ENCODE data around the gene ZBTB48.

The ZBTB48 gene

DNA sequence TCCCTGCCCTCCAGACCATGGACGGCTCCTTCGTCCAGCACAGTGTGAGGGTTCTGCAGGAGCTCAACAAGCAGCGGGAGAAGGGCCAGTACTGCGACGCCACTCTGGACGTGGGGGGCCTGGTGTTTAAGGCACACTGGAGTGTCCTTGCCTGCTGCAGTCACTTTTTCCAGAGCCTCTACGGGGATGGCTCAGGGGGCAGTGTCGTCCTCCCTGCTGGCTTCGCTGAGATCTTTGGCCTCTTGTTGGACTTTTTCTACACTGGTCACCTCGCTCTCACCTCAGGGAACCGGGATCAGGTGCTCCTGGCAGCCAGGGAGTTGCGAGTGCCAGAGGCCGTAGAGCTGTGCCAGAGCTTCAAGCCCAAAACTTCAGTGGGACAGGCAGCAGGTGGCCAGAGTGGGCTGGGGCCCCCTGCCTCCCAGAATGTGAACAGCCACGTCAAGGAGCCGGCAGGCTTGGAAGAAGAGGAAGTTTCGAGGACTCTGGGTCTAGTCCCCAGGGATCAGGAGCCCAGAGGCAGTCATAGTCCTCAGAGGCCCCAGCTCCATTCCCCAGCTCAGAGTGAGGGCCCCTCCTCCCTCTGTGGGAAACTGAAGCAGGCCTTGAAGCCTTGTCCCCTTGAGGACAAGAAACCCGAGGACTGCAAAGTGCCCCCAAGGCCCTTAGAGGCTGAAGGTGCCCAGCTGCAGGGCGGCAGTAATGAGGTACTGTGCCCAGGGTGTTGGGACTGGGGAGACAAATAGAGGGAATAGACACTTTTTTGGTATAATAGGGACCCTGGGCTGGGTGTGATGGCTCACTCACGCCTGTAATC is 1.0 kb downstream of the ZBTB48 start:
- TF ChIP-seq GATA2 (IDR thresholded peaks at IDR 0.05; ENCODE audit: low read depth, low read length) (no peak), GATA3 (IDR thresholded peaks at IDR 0.05; ENCODE audit: low read depth, low read length) (no peak)

GRCh38 chr1:6581561-6582305 is 1.9 kb downstream of the ZBTB48 start:
- TF ChIP-seq GATA2 (IDR thresholded peaks at IDR 0.05; ENCODE audit: low read depth, low read length) = no peak
- TF ChIP-seq GATA3 (IDR thresholded peaks at IDR 0.05; ENCODE audit: low read depth, low read length) = no peak

- TF ChIP-seq GATA2 (IDR thresholded peaks at IDR 0.05; ENCODE audit: low read depth, low read length) = no peak
- no peak for TF ChIP-seq GATA3 (IDR thresholded peaks at IDR 0.05; ENCODE audit: low read depth, low read length)
Measured at GRCh38 chr1:6582370-6582769, 2.6 kb downstream of the ZBTB48 start.

DNA sequence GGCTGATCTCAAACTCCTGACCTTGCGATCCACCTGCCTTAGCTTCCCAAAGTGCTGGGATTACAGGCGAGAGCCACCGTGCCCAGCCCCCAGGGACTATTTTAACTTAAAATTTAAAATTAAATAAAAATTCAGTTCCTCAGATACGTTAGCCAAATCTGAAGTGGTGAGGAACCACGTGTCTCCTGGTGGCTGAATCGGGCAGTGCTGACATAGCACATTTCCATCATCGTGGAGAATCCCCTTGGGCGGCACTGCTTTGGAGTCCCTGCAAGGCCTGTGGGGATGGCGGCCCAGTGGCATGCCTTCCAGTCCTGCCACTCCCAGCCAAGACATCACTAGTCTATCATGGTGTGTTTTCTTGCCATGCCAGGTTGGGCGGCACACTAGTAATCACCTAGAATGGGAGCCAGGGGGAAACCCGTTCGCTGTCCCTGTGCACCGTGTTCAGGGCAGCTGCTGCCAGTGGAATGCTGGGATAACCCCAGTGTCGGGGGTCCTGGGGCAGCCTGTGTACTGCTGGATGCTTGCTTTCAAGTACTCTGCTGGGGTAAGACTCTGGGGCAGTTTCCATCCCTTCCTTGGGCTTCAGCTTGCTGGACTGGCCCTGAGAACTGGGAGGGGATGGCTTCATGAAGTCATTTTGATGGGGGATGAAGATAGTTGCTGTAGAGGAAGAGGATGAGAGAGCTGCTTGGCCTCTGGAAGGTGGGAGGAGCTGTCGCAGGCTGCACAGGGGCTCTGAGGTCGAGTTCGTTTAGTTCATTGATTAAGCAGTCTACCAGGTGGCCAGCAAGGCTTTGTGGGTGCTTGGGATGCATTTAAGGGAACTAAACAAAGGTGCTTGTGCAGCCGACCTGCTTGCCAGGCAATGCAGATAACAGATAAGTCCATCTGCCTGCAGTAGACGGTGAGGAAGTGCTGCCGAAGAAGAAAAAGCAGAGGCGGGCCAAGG is 4.6 kb downstream of the ZBTB48 start:
- TF ChIP-seq GATA2 (IDR thresholded peaks at IDR 0.05; ENCODE audit: low read depth, low read length) = no peak

DNA sequence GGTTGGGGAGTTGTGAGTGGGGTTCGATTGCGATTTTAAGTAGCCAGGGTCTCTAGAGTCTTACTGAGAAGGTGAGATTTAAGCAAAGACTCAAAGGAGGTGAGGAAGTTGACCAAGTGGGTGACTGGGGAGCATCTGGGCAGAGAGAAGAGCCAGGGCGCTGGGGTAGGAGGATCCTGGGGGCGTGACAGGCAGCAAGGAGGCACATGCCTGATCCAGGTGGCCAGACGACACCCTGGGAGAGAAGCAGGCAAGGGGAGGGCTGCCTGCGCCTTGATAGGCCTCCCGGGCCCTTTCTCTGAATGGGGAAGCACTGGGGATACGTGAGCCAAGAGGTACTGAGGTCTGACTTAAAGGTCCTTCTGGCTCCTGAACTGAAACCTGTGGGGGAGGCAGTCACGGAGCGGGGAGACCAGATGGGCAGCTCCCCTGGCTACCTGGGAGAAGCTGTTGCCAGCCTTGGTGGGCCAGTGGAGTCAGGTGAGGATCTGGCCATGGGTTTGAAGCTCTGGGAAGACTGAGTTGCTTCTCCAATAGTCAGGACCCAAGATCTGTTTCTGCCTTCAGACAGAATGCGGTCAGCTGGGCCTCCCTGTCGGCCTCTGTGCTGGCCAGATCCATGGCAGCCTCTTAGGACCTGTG is 5.4 kb downstream of the ZBTB48 start:
- no peak for TF ChIP-seq GATA2 (IDR thresholded peaks at IDR 0.05; ENCODE audit: low read depth, low read length)
- no peak for TF ChIP-seq GATA3 (IDR thresholded peaks at IDR 0.05; ENCODE audit: low read depth, low read length)

- TF ChIP-seq GATA3 (IDR thresholded peaks at IDR 0.05; ENCODE audit: low read depth, low read length) (no peak), GATA2 (IDR thresholded peaks at IDR 0.05; ENCODE audit: low read depth, low read length) (no peak)
Measured at GRCh38 chr1:6585841-6586240, 6.0 kb downstream of the ZBTB48 start.

- no peak for TF ChIP-seq GATA2 (IDR thresholded peaks at IDR 0.05; ENCODE audit: low read depth, low read length)
Measured at GRCh38 chr1:6586404-6586816, 6.6 kb downstream of the ZBTB48 start.

- TF ChIP-seq GATA3 (IDR thresholded peaks at IDR 0.05; ENCODE audit: low read depth, low read length) (no peak), GATA2 (IDR thresholded peaks at IDR 0.05; ENCODE audit: low read depth, low read length) (no peak)
Measured at GRCh38 chr1:6587261-6588005, 7.6 kb downstream of the ZBTB48 start.

DNA sequence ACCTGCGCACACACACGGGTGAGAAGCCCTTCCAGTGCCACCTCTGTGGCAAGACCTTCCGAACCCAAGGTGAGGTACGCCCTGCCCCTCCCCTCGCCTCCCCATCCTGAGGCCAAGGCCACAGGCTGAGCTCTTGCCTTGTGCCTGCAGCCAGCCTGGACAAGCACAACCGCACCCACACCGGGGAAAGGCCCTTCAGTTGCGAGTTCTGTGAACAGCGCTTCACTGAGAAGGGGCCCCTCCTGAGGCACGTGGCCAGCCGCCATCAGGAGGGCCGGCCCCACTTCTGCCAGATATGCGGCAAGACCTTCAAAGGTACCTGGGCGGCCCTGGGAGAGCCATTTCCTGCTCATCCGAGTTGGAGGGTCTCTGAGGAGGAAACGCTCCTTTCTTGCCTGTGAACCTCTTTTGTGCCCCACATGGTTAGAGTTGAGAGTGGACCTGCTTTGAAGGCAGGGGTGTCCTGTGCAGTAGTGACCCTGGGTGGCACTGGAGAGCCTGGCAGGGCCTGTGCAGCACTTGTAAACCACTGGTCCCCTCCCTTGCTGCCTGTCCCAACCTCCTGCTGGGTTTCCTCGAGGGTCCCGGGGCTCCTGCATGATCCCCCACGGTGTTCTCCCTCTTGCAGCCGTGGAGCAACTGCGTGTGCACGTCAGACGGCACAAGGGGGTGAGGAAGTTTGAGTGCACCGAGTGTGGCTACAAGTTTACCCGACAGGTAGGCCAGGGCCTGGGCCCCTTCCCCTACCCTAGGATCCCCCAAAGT is 8.5 kb downstream of the ZBTB48 start:
- TF ChIP-seq GATA3 (IDR thresholded peaks at IDR 0.05; ENCODE audit: low read depth, low read length) (no peak), GATA2 (IDR thresholded peaks at IDR 0.05; ENCODE audit: low read depth, low read length) (no peak)

DNA sequence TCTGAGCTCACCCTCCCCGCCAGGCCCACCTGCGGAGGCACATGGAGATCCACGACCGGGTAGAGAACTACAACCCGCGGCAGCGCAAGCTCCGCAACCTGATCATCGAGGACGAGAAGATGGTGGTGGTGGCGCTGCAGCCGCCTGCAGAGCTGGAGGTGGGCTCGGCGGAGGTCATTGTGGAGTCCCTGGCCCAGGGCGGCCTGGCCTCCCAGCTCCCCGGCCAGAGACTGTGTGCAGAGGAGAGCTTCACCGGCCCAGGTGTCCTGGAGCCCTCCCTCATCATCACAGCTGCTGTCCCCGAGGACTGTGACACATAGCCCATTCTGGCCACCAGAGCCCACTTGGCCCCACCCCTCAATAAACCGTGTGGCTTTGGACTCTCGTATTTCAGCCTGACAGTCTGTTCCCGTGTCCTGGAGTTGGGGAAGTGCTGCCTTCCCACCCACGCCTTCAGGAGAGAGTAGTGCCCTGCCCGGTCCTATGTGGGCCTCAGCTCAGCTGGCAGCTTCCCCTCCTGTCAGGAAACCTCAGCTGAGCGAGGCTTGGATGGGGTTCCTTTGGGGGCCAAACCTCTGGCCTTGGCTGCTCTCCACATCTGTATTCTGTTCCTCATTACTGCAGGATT is 9.2 kb downstream of the ZBTB48 start:
- TF ChIP-seq GATA3 (IDR thresholded peaks at IDR 0.05; ENCODE audit: low read depth, low read length) (no peak), GATA2 (IDR thresholded peaks at IDR 0.05; ENCODE audit: low read depth, low read length) (no peak)

DNA sequence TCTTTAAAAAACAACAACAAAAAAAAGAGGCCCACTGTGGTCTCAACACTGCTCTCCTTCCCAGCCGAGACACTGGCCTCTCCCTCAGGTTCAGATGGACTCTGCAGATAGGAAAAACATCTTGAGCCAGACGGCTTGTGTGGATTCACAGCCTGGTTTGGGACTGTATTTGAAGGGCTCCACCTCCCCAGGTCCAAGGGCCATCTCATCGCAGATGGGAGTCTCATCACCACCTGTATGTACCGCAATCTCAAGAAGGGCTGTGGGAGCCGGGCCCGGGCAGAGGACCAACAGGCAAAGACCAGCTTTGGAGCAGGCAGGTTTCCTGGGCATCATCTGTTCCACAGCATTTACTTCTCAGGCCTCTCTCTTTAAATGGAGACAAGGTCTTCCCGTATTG is 10.3 kb downstream of the ZBTB48 start:
- TF ChIP-seq GATA3 (IDR thresholded peaks at IDR 0.05; ENCODE audit: low read depth, low read length) (no peak), GATA2 (IDR thresholded peaks at IDR 0.05; ENCODE audit: low read depth, low read length) (no peak)

DNA sequence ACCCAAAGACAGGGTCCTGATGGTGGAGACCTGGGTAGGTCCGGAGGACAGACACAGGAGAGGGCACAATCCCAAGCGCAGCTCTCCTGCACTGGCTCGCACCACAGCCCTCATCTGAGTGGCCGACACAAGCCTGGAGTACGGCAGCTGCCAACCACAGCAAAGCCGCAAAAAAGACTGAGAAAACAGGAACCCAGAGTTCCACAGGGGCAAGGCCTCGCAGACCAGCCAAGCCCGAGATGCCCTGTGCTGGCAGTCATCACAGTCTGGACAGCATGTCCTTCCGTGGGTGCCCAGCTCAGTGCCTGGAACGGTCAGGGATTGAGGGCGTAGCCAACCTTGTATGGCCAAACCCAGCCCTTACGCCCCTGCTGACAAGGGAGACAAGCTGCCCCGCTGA is 11.4 kb downstream of the ZBTB48 start:
- TF ChIP-seq GATA2 (IDR thresholded peaks at IDR 0.05; ENCODE audit: low read depth, low read length) (no peak), GATA3 (IDR thresholded peaks at IDR 0.05; ENCODE audit: low read depth, low read length) (no peak)

All from SH-SY5Y (cell line).